ENCODE data around the gene NIPBL. TPM values are rescaled to one million over a fixed set of nuclear protein-coding genes. Genes with fewer than 3 reads are reported as not detected.

The NIPBL gene
- total RNA-seq, 1 experiment from 2014 or later, result 45.1 TPM

- RAD21 ChIA-PET (ENCODE audit: low non-redundant PET in 1 of 2, low total read pairs in 2 of 2, uncharacterized antibody in 2 of 2, unreplicated experiment in 2 of 2), result no interaction called here
- H3K4me1 ChIP-seq (ENCODE audit: control insufficient read depth in 1 of 2, insufficient read depth in 2 of 2, low read length in 2 of 2), result no peaks in the 10 kb centered on the region
- no peaks in the 10 kb centered on the region for H3K9me3 ChIP-seq (ENCODE audit: control insufficient read depth in 1 of 2, insufficient read depth in 1 of 2, low read depth in 1 of 2, low read length in 2 of 2)
- CTCF ChIA-PET, result no interaction called here
- ATAC-seq (no peak), DNase-seq (ENCODE audit: low read depth, low spot score) (no peak)
- intact Hi-C loops (cut with micrococcal nuclease), result no loop called here
- H3K27me3 ChIP-seq (ENCODE audit: insufficient read depth, low read length), result no peaks in the 10 kb centered on the region
- POLR2A ChIA-PET, result no interaction called here
- no peak overlapping the region for H3K9ac ChIP-seq (ENCODE audit: low read length)
- no peak for TF ChIP-seq CBX3 (IDR thresholded peaks at IDR 0.05; ENCODE audit: low read depth)
- no peak for TF ChIP-seq EZH2 (IDR thresholded peaks at IDR 0.05)
- no peak for TF ChIP-seq SIN3A (IDR thresholded peaks at IDR 0.05; ENCODE audit: low read depth)
- TF ChIP-seq RAD21 (IDR thresholded peaks at IDR 0.05; ENCODE audit: low read depth), result no peak
- no peak for TF ChIP-seq ZFX (IDR thresholded peaks at IDR 0.05)
- TF ChIP-seq JUND (IDR thresholded peaks at IDR 0.05), result no peak
- no peak for TF ChIP-seq ZNF274 (IDR thresholded peaks at IDR 0.05; ENCODE audit: low read depth, low read length)
- no peak for TF ChIP-seq YY1 (IDR thresholded peaks at IDR 0.05; ENCODE audit: extremely low read depth, insufficient replicate concordance, low read depth, low read length)
- TF ChIP-seq MAX (IDR thresholded peaks at IDR 0.05), result no peak
- H3K4me3 ChIP-seq (replicated peaks in 1 of 2; ENCODE audit: low read depth in 1 of 2, low read length in 2 of 2), result no peak overlapping the region
- H3K4me2 ChIP-seq (ENCODE audit: low read length), result no peak overlapping the region
- no peak overlapping the region for H2AFZ ChIP-seq (ENCODE audit: low read depth, low read length, poor library complexity, severe bottlenecking)
- H3K27ac ChIP-seq (ENCODE audit: low read depth, low read length), result no peak overlapping the region
- BruUV-seq (replicated peaks), result no TSS peak
- H3K36me3 ChIP-seq (ENCODE audit: control insufficient read depth in 1 of 2, insufficient read depth in 2 of 2, low read length in 2 of 2), result peaks cover 3 to 16% of the 10 kb centered on the region in 2 experiments; a peak in 2 of 4 replicates
- H3K79me2 ChIP-seq (ENCODE audit: insufficient read depth, low read length), result no peaks in the 10 kb centered on the region
- no peaks in the 10 kb centered on the region for H3K9me2 ChIP-seq (ENCODE audit: insufficient read depth)
- no peaks in the 10 kb centered on the region for H4K20me1 ChIP-seq (ENCODE audit: insufficient read depth)
Measured at GRCh38 chr5:37015795-37016666, 139.5 kb downstream of the NIPBL start.

GRCh38 chr5:37028910-37029309 lies 152.3 kb downstream of the NIPBL start:
- H3K9me3 ChIP-seq (ENCODE audit: control insufficient read depth in 1 of 2, insufficient read depth in 1 of 2, low read depth in 1 of 2, low read length in 2 of 2), result no peaks in the 10 kb centered on the region
- ChIA-PET POLR2A (no interaction called here), RAD21 (ENCODE audit: low non-redundant PET in 1 of 2, low total read pairs in 2 of 2, uncharacterized antibody in 2 of 2, unreplicated experiment in 2 of 2) (no interaction called here), CTCF (no interaction called here)
- H3K79me2 ChIP-seq (ENCODE audit: insufficient read depth, low read length), result no peaks in the 10 kb centered on the region; the same call in 1 of the 2 replicates
- no peaks in the 10 kb centered on the region for H3K4me1 ChIP-seq (ENCODE audit: control insufficient read depth in 1 of 2, insufficient read depth in 2 of 2, low read length in 2 of 2)
- intact Hi-C loops (cut with micrococcal nuclease), result no loop called here
- no peaks in the 10 kb centered on the region for H4K20me1 ChIP-seq (ENCODE audit: insufficient read depth)
- H2AFZ ChIP-seq (ENCODE audit: low read depth, low read length, poor library complexity, severe bottlenecking), result no peak overlapping the region
- no TSS peak for BruUV-seq (replicated peaks)
- DNase-seq (ENCODE audit: low read depth, low spot score) (no peak), ATAC-seq (no peak)
- no peak for TF ChIP-seq CEBPB (IDR thresholded peaks at IDR 0.05; ENCODE audit: low read depth)
- TF ChIP-seq ZFX (IDR thresholded peaks at IDR 0.05), result no peak
- no peak overlapping the region for H3K4me3 ChIP-seq (replicated peaks in 1 of 2; ENCODE audit: low read depth in 1 of 2, low read length in 2 of 2)
- H3K4me2 ChIP-seq (ENCODE audit: low read length), result no peak overlapping the region
- no peak overlapping the region for H3K9ac ChIP-seq (ENCODE audit: low read length)
- H3K36me3 ChIP-seq (ENCODE audit: control insufficient read depth in 1 of 2, insufficient read depth in 2 of 2, low read length in 2 of 2), result peaks cover 10 to 13% of the 10 kb centered on the region in 2 experiments
- no peaks in the 10 kb centered on the region for H3K27me3 ChIP-seq (ENCODE audit: insufficient read depth, low read length)
- H3K9me2 ChIP-seq (ENCODE audit: insufficient read depth), result no peaks in the 10 kb centered on the region
- H3K27ac ChIP-seq (ENCODE audit: low read depth, low read length), result no peak overlapping the region
